BE2C (cell line): ENCODE data around the gene DENND1C.

Source experiments
- DNase-seq: peaks from one replicate; pipeline ENCODE4 v3.0.0-alpha.2; 2020
- H3K27me3 ChIP-seq: fragments of 250-450 bp; sonication (Bioruptor Pico); 2 replicates; pipeline ENCODE4 v1.5.1; 2020; ENCODE audit warnings: mild to moderate bottlenecking
- H3K36me3 ChIP-seq: fragments of 250-450 bp; sonication (Bioruptor Pico); 2 replicates; pipeline ENCODE4 v1.5.1; 2020; ENCODE audit warnings: mild to moderate bottlenecking
- H3K4me1 ChIP-seq: fragments of 250-450 bp; sonication (Bioruptor Pico); 2 replicates; pipeline ENCODE4 v1.5.1; 2020
- H3K4me3 ChIP-seq: 2 replicates; pipeline ENCODE4 v1.5.1; 2011; ENCODE audit warnings: low read depth, low read length
- H3K9me3 ChIP-seq: fragments of 250-450 bp; sonication (Bioruptor Pico); 2 replicates; pipeline ENCODE4 v1.5.1; 2020
- CTCF ChIP-seq: IDR thresholded peaks from 2 replicates; pipeline ENCODE4 v1.5.1; 2012; ENCODE audit warnings: mild to moderate bottlenecking, low read depth, low read length

The DENND1C gene

GRCh38 chr19:6500837-6501739, 19.5 kb upstream of the DENND1C start:
- H3K36me3 ChIP-seq: no peaks in the 10 kb centered on the region
- H3K4me3 ChIP-seq: peak overlapping the region; percentile 35
- DNase-seq: no peak
- no peak for TF ChIP-seq CTCF
- peaks cover 9% of the 10 kb centered on the region for H3K27me3 ChIP-seq
- no peaks in the 10 kb centered on the region for H3K4me1 ChIP-seq
- no peaks in the 10 kb centered on the region for H3K9me3 ChIP-seq

- H3K4me1 ChIP-seq: no peaks in the 10 kb centered on the region
- TF ChIP-seq CTCF: no peak
- no peaks in the 10 kb centered on the region for H3K36me3 ChIP-seq
- H3K4me3 ChIP-seq: no peak overlapping the region
- no peaks in the 10 kb centered on the region for H3K9me3 ChIP-seq
- DNase-seq: no peak
- H3K27me3 ChIP-seq: peaks cover 9% of the 10 kb centered on the region
Observed at GRCh38 chr19:6499052-6499790, 17.6 kb upstream of the DENND1C start.

- DNase-seq: no peak
- Histone ChIP-seq H3K4me3 (no peak overlapping the region), H3K4me1 (no peaks in the 10 kb centered on the region), H3K27me3 (peaks cover 9% of the 10 kb centered on the region), H3K36me3 (no peaks in the 10 kb centered on the region), H3K9me3 (no peaks in the 10 kb centered on the region)
- no peak for TF ChIP-seq CTCF
Observed at GRCh38 chr19:6498294-6499036, 16.9 kb upstream of the DENND1C start.

GRCh38 chr19:6495947-6496346, 14.4 kb upstream of the DENND1C start:
- Histone ChIP-seq H3K27me3 (no peaks in the 10 kb centered on the region), H3K4me3 (no peak overlapping the region), H3K4me1 (no peaks in the 10 kb centered on the region), H3K36me3 (no peaks in the 10 kb centered on the region), H3K9me3 (no peaks in the 10 kb centered on the region)
- TF ChIP-seq CTCF: no peak
- DNase-seq: no peak

- Histone ChIP-seq H3K4me3 (no peak overlapping the region), H3K9me3 (no peaks in the 10 kb centered on the region), H3K4me1 (no peaks in the 10 kb centered on the region), H3K36me3 (no peaks in the 10 kb centered on the region), H3K27me3 (no peaks in the 10 kb centered on the region)
- DNase-seq: no peak
- TF ChIP-seq CTCF: no peak
Observed at GRCh38 chr19:6494438-6495036, 12.9 kb upstream of the DENND1C start.
